Raji (cell line): ENCODE measurements around the gene ROR1.

Source experiments
- POLR2A ChIP-seq: IDR thresholded peaks from 2 replicates; pipeline ENCODE4 v1.6.1; 2011; ENCODE audit warnings: low read depth, low read length, control low read depth; ENCODE audit not compliant: insufficient read depth

Gene ROR1

GRCh38 chr1:64199154-64199553, 425.3 kb downstream of the ROR1 start:
- TF ChIP-seq POLR2A, result no peak

GRCh38 chr1:64200064-64200463, 426.2 kb downstream of the ROR1 start:
- TF ChIP-seq POLR2A, result no peak

GRCh38 chr1:64203420-64203819, 429.6 kb downstream of the ROR1 start, which contains the start of gene UBE2U:
Gene UBE2U (plus strand): TSS chr1:64203623. CDS start chr1:64204051, 428 bp downstream.
- TF ChIP-seq POLR2A, result no peak

- no peak for TF ChIP-seq POLR2A
These were observed 435.4 kb downstream of the ROR1 start for GRCh38 chr1:64209221-64209620.

GRCh38 chr1:64212031-64212430, 438.2 kb downstream of the ROR1 start:
- no peak for TF ChIP-seq POLR2A

GRCh38 chr1:64215576-64215975, 441.8 kb downstream of the ROR1 start:
- TF ChIP-seq POLR2A, result no peak

DNA sequence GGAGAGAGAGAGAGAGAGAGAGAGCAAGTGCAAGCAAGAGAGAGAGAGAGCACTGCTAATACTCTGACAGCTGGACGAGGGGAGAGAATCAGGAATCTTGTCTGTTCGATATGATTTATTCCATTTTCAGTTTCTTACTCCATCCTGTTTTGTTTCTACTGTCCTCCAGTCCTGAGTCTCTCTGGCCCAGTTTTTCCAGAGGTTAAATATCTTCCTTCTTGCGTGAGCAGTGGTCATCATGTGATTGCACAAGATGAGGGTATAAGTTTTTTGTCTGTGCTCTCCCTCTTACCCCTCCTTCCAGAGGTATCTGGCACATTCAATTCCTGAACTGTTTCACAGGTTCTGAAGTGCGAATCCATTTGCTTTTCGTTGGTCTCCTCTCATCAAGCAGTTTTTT, 446.4 kb downstream of the ROR1 start:
- no peak for TF ChIP-seq POLR2A

- no peak for TF ChIP-seq POLR2A
These were observed 449.7 kb downstream of the ROR1 start for GRCh38 chr1:64223329-64224151.

GRCh38 chr1:64228167-64228957, 454.5 kb downstream of the ROR1 start:
- no peak for TF ChIP-seq POLR2A

DNA sequence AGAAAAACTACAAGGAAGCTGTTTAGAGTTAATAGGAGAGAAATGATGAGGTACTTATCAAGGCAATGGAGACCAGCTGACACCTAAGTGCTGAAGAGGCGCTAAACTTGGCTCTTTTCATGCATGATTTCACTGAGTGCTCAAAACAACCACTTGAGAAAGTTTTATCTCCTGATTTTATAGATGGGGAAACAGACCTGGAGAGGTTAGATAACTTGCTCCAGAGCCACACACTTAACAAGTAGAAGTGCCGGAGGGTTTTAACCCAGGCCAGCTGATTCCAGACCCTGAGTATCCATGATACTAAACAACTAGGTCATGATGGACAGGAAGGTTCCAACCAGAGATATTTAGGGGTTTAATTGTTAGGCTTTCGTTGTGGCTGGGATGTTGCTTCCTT, 455.5 kb downstream of the ROR1 start:
- TF ChIP-seq POLR2A, result no peak
